Bronchial epithelial cell (primary cell): ENCODE data around the gene FYB1. TPM values are rescaled to one million over a fixed set of nuclear protein-coding genes. Genes with fewer than 3 reads are reported as not detected.
A peak's percentile ranks its signal among the peaks of the same experiment; 100 is the strongest.

Source experiments
- DNase-seq: peaks from one replicate; pipeline ENCODE4 v3.0.0-alpha.2; 2010; ENCODE audit warnings: low read depth
- FAIRE-seq: peaks from 2 replicates; lab custom pipeline; 2011; peaks lifted over from hg19 to GRCh38; lab: Jason Lieb, UNC
- H3K27me3 ChIP-seq: 2 replicates; pipeline ENCODE4 v1.5.1; 2011; ENCODE audit warnings: low read length; ENCODE audit not compliant: control insufficient read depth, insufficient read depth
- H3K36me3 ChIP-seq: 2 replicates; pipeline ENCODE4 v1.5.1; 2011; ENCODE audit warnings: low read length; ENCODE audit not compliant: control insufficient read depth, insufficient read depth
- H3K4me3 ChIP-seq: 2 replicates; pipeline ENCODE4 v1.5.1; 2011; ENCODE audit warnings: mild to moderate bottlenecking, low read depth, low read length, control low read depth
- total RNA-seq: library from RNA; depleted of rRNA; stranded (reverse); fragments of >200 nt; gene quantifications from 2 replicates; pipeline ENCODE4 v1.2.1, GENCODE V29; 2014
- TF ChIP-seq, protein P1 (sequence below): IDR thresholded peaks from 2 replicates; pipeline ENCODE4 v1.5.1; 2011; ENCODE audit warnings: mild to moderate bottlenecking, moderate library complexity, low read length, control low read depth, inconsistent platforms; ENCODE audit not compliant: insufficient read depth, severe bottlenecking

Gene FYB1
- total RNA-seq, 1 donor from 2014 or later: 0.26 TPM

GRCh38 chr5:39233783-39234182 is 14.4 kb upstream of the FYB1 start:
- Histone ChIP-seq H3K4me3 (no peak overlapping the region), H3K36me3 (no peaks in the 10 kb centered on the region), H3K27me3 (no peaks in the 10 kb centered on the region)
- no peak for FAIRE-seq
- TF ChIP-seq, protein P1, sequence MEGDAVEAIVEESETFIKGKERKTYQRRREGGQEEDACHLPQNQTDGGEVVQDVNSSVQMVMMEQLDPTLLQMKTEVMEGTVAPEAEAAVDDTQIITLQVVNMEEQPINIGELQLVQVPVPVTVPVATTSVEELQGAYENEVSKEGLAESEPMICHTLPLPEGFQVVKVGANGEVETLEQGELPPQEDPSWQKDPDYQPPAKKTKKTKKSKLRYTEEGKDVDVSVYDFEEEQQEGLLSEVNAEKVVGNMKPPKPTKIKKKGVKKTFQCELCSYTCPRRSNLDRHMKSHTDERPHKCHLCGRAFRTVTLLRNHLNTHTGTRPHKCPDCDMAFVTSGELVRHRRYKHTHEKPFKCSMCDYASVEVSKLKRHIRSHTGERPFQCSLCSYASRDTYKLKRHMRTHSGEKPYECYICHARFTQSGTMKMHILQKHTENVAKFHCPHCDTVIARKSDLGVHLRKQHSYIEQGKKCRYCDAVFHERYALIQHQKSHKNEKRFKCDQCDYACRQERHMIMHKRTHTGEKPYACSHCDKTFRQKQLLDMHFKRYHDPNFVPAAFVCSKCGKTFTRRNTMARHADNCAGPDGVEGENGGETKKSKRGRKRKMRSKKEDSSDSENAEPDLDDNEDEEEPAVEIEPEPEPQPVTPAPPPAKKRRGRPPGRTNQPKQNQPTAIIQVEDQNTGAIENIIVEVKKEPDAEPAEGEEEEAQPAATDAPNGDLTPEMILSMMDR: no peak
- no peak for DNase-seq

- Histone ChIP-seq H3K4me3 (no peak overlapping the region), H3K36me3 (no peaks in the 10 kb centered on the region), H3K27me3 (no peaks in the 10 kb centered on the region)
- no peak for FAIRE-seq
- DNase-seq: peak; percentile 90
- TF ChIP-seq, protein P1: no peak
Measured at GRCh38 chr5:39231705-39232525, 12.6 kb upstream of the FYB1 start.

GRCh38 chr5:39228596-39228995 is 9.2 kb upstream of the FYB1 start:
- no peaks in the 10 kb centered on the region for H3K27me3 ChIP-seq
- no peaks in the 10 kb centered on the region for H3K36me3 ChIP-seq
- TF ChIP-seq, protein P1: no peak
- H3K4me3 ChIP-seq: no peak overlapping the region
- FAIRE-seq (no peak), DNase-seq (no peak)

GRCh38 chr5:39226558-39226957 is 7.2 kb upstream of the FYB1 start:
- FAIRE-seq (no peak), DNase-seq (no peak)
- TF ChIP-seq, protein P1: no peak
- H3K27me3 ChIP-seq: no peaks in the 10 kb centered on the region
- H3K4me3 ChIP-seq: no peak overlapping the region
- no peaks in the 10 kb centered on the region for H3K36me3 ChIP-seq

GRCh38 chr5:39226100-39226451 is 6.7 kb upstream of the FYB1 start:
- Histone ChIP-seq H3K36me3 (no peaks in the 10 kb centered on the region), H3K27me3 (no peaks in the 10 kb centered on the region), H3K4me3 (no peak overlapping the region)
- TF ChIP-seq, protein P1: no peak
- no peak for FAIRE-seq
- no peak for DNase-seq
